ENCODE measurements around the gene CELA2B.
"Not testable (repeated sequence)": the region's sequence is repeated elsewhere in the genome, so short reads cannot be mapped to it uniquely, and the experiment has no call there.

DNA sequence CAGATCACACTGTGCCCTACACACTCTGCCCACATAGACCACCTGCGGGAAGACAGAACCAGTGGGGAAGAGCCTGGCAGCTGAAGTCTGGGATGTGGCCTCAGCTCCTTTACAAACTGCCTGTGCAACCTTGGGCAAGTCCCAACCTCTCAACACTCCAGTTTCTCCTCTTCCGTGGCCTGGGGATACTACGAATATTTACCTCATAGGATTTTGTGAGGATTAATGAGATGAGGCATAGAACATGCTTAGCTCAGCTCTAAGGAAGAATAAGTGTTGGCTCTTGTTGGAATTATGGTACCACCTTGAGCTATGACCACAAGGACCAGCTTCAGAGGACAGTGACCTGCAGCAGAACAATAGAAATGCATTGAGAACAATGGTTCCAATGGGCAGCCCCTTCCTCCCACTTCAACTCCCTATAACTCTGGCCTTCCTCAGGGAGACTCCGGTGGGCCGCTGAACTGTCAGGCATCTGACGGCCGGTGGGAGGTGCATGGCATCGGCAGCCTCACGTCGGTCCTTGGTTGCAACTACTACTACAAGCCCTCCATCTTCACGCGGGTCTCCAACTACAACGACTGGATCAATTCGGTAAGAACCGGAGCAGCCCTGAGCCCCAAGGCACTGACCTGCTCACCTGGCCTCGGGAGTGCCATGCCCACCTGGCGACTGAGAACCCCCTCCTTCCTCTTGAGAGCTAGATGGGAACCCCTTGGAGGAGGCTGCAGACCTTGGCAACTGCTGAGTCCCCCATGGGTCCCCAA is 11.1 kb downstream of the CELA2B start:
- TF ChIP-seq POLR2A, EP300, CTCF (IDR thresholded peaks at IDR 0.05): not testable (repeated sequence)
